Heart left ventricle (tissue), 13 donors: Measurements from ENCODE around the gene GATA6.

ENCODE experiments used
- POLR2A ChIP-seq, 2 donors: fragments of 450-650 bp; IDR thresholded peaks; one replicate each; pipeline ENCODE4 v1.6.1; 2017; ENCODE audit warnings: antibody characterized with exemption in 2 of 2, mild to moderate bottlenecking in 2 of 2, moderate library complexity in 2 of 2
- TF ChIP-seq, protein P1 (sequence below), 12 donors: fragments of 200-600 bp; sonication (generic) in 4 of 12; IDR thresholded peaks; one replicate each; pipeline versions ENCODE4 v1.5.0 to v1.8.0; 2018 to 2022; ENCODE audit warnings: antibody characterized with exemption in 12 of 12, mild to moderate bottlenecking in 5 of 12
- donor health status: ischemic (EF 13 %, LVEDD 7.1; RV severe dilation, severe dysfunction).
- donor health status: DM: no; HTN: yes; CAD: no.
- donor health status: DM: no; HTN: no; CAD: no.
- donor health status: ischemic (EF 25% LVEDD 6.9; RV normal size, moderate dysfunction).
- donor health status: ischemic (EF 25% LVEDD 5.7; RV mildly dilated, moderate dysfunction).
- donor health status: ischemic (EF 35%, LVEDD 5.7; RV mildly dilated, moderate dysfunction).
- donor health status: nonischemic (EF 11% LVEDD 7.7; RV severe dilation, severe dysfunction).
- donor health status: DM: yes; HTN: yes; CAD: no.
- donor health status: PGD.
- donor health status: ischemic (EF 29% LVEDD 5.4; RV normal size, mild dysfunction).
- donor health status: nonischemic (EF 23%, LVEDD 6.1; RV moderate dilation, normal function).

DNA sequence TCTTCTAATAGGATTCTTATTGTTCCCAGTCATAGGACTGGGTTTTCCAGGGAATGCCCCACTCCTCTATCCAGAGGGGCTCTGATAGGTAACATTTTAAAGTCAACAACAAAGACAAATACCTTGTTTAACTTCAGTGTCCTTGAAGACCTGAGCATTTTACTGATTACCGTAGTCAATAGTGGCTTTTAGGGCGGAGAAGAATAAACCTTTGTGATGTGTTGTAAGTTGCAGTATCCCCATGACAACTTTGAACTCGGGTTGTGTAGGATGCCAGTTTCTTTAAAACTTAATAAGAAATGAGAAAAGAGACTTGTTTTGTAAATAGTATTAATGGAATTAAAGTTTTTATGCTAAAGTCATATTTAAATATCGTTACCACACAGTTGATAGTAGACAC, 6.0 kb downstream of the GATA6 start:
- no peak for TF ChIP-seq POLR2A (IDR thresholded peaks at IDR 0.05)
- TF ChIP-seq, protein P1, sequence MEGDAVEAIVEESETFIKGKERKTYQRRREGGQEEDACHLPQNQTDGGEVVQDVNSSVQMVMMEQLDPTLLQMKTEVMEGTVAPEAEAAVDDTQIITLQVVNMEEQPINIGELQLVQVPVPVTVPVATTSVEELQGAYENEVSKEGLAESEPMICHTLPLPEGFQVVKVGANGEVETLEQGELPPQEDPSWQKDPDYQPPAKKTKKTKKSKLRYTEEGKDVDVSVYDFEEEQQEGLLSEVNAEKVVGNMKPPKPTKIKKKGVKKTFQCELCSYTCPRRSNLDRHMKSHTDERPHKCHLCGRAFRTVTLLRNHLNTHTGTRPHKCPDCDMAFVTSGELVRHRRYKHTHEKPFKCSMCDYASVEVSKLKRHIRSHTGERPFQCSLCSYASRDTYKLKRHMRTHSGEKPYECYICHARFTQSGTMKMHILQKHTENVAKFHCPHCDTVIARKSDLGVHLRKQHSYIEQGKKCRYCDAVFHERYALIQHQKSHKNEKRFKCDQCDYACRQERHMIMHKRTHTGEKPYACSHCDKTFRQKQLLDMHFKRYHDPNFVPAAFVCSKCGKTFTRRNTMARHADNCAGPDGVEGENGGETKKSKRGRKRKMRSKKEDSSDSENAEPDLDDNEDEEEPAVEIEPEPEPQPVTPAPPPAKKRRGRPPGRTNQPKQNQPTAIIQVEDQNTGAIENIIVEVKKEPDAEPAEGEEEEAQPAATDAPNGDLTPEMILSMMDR (IDR thresholded peaks at IDR 0.05): no peak
